Muscle of leg (tissue), 16 donors: ENCODE measurements around the gene RGS12. TPM values are rescaled to one million over a fixed set of nuclear protein-coding genes. Genes with fewer than 3 reads are reported as not detected.

Source experiments
- DNase-seq: peaks from one replicate; pipeline ENCODE4 v3.0.0; 2013
- H3K27ac ChIP-seq: one replicate; pipeline ENCODE4 v1.5.1; 2013; ENCODE audit warnings: mild to moderate bottlenecking, low read length, control low read depth
- H3K27me3 ChIP-seq: one replicate; pipeline ENCODE4 v1.6.1; 2013; ENCODE audit warnings: low read length; ENCODE audit not compliant: control insufficient read depth, insufficient read depth
- H3K36me3 ChIP-seq: one replicate; pipeline ENCODE4 v1.6.1; 2013; ENCODE audit warnings: low read length; ENCODE audit not compliant: control insufficient read depth, insufficient read depth
- H3K4me1 ChIP-seq: one replicate; pipeline ENCODE4 v1.6.1; 2013; ENCODE audit warnings: low read length; ENCODE audit not compliant: control insufficient read depth, insufficient read depth
- H3K4me3 ChIP-seq: one replicate; pipeline ENCODE4 v1.5.1; 2013; ENCODE audit warnings: low read length, control low read depth
- H3K9me3 ChIP-seq: replicated peaks from 2 replicates; pipeline ENCODE4 v1.6.1; 2013; ENCODE audit warnings: low read depth, low read length; ENCODE audit not compliant: control insufficient read depth
- WGBS: methylation state at CpG from one replicate; pipeline ENCODE4 v1.1.5; 2013; ENCODE audit warnings: missing lambda C conversion rate; ENCODE audit not compliant: insufficient coverage; 5-methylcytosine and 5-hydroxymethylcytosine counted together
- long read RNA-seq, 11 donors: transcript quantifications; one replicate each; lab custom pipeline, GENCODE V29; 2026
- polyA plus RNA-seq, 8 donors: library from polyadenylated mRNA; unstranded; fragments of 120-200 nt; gene quantifications; one replicate each; pipeline versions ENCODE4 v1.2.1 to v1.2.3, GENCODE V29; 2013; ENCODE audit warnings: inconsistent platforms in 1 of 8, low replicate concordance in 1 of 8; ENCODE audit not compliant: insufficient read length in 8 of 8, insufficient read depth in 1 of 8
- total RNA-seq: library from RNA; stranded (reverse); fragments of 120-200 nt; gene quantifications from one replicate; pipeline ENCODE4 v1.2.4, GENCODE V29; 2013

Gene RGS12
- total RNA-seq (25.2 TPM), polyA plus RNA-seq (10 to 100 TPM; 26.8 to 49.2 (median 35.3) TPM)
- long read RNA-seq, donor 1, result 0 reads
- long read RNA-seq, donor 2, result 0 reads
- long read RNA-seq, donor 3, partial matches to known transcripts, result 9 of 15 reads
- long read RNA-seq, donor 3, other reads (novel, unspliced or antisense), result 6 of 15 reads
- long read RNA-seq, donor 4, result 0 reads
- long read RNA-seq, donor 5, result 0 reads
- long read RNA-seq, donor 6, result 0 reads
- long read RNA-seq, donor 7, full-length matches to known transcripts, result 2 of 2 reads
- long read RNA-seq, donor 7, partial matches to known transcripts, result 0 of 2 reads
- long read RNA-seq, donor 7, other reads (novel, unspliced or antisense), result 0 of 2 reads
- long read RNA-seq, donor 8, result 0 reads
- long read RNA-seq, donor 9, partial matches to known transcripts, result 0 of 1 reads
- long read RNA-seq, donor 9, other reads (novel, unspliced or antisense), result 0 of 1 reads
- long read RNA-seq, donor 10, result 0 reads
- long read RNA-seq, donor 11, result 0 reads

- no peaks in the 10 kb centered on the region for H3K9me3 ChIP-seq
- H3K36me3 ChIP-seq, result peaks cover 2% of the 10 kb centered on the region
- peaks cover 7% of the 10 kb centered on the region for H3K27me3 ChIP-seq
- peaks cover 42% of the 10 kb centered on the region for H3K4me1 ChIP-seq
- peak within 1 kb of the TSS; percentile 97 for H3K27ac ChIP-seq
- peak; percentile 97 for DNase-seq
- 0% methylated on average over 86 of the region's 121 CpGs for WGBS
- peak within 1 kb of the TSS; percentile 96 for H3K4me3 ChIP-seq
These were observed at the start of gene RGS12 for GRCh38 chr4:3292571-3293400. TSS of gene RGS12 (plus strand) at chr4:3293021. CDS start at chr4:3316171, 23,150 bp downstream.

- Histone ChIP-seq H3K27me3 (no peaks in the 10 kb centered on the region), H3K4me3 (no peak overlapping the region), H3K4me1 (peaks cover 62% of the 10 kb centered on the region), H3K36me3 (peaks cover 34% of the 10 kb centered on the region), H3K9me3 (no peaks in the 10 kb centered on the region), H3K27ac (no peak overlapping the region)
- DNase-seq, result peak; percentile 49
- 57% methylated on average over 13 of the region's 23 CpGs for whole genome bisulfite sequencing
These were observed 49.6 kb upstream of the RGS12 start for GRCh38 chr4:3243136-3243780.

- no peak for DNase-seq
- H3K27ac ChIP-seq, result no peak overlapping the region
- no peak overlapping the region for H3K4me3 ChIP-seq
- H3K36me3 ChIP-seq, result peaks cover 32% of the 10 kb centered on the region
- no peaks in the 10 kb centered on the region for H3K27me3 ChIP-seq
- WGBS, result no CpG with 5 or more reads among the region's 1 CpG
- peaks cover 56% of the 10 kb centered on the region for H3K4me1 ChIP-seq
- H3K9me3 ChIP-seq, result no peaks in the 10 kb centered on the region
These were observed 48.8 kb upstream of the RGS12 start for GRCh38 chr4:3244002-3244401.

GRCh38 chr4:3244747-3245146, 48.1 kb upstream of the RGS12 start:
- Histone ChIP-seq H3K9me3 (no peaks in the 10 kb centered on the region), H3K27me3 (no peaks in the 10 kb centered on the region), H3K4me3 (no peak overlapping the region), H3K27ac (no peak overlapping the region), H3K4me1 (peaks cover 48% of the 10 kb centered on the region), H3K36me3 (peaks cover 24% of the 10 kb centered on the region)
- 64% methylated on average over 6 of the region's 9 CpGs for WGBS
- no peak for DNase-seq

- H3K36me3 ChIP-seq, result peaks cover 15% of the 10 kb centered on the region
- no peak overlapping the region for H3K4me3 ChIP-seq
- H3K4me1 ChIP-seq, result peaks cover 39% of the 10 kb centered on the region
- no peak for DNase-seq
- no peak overlapping the region for H3K27ac ChIP-seq
- 88% methylated on average over 3 of the region's 6 CpGs for WGBS
- no peaks in the 10 kb centered on the region for H3K27me3 ChIP-seq
- H3K9me3 ChIP-seq, result no peaks in the 10 kb centered on the region
These were observed 47.1 kb upstream of the RGS12 start for GRCh38 chr4:3245676-3246075.

- peaks cover 28% of the 10 kb centered on the region for H3K4me1 ChIP-seq
- no peak overlapping the region for H3K27ac ChIP-seq
- WGBS, result 72% methylated on average over 14 of the region's 16 CpGs
- H3K27me3 ChIP-seq, result no peaks in the 10 kb centered on the region
- H3K9me3 ChIP-seq, result no peaks in the 10 kb centered on the region
- H3K4me3 ChIP-seq, result no peak overlapping the region
- no peak for DNase-seq
- peaks cover 8% of the 10 kb centered on the region for H3K36me3 ChIP-seq
These were observed 46.1 kb upstream of the RGS12 start for GRCh38 chr4:3246458-3247398.

GRCh38 chr4:3247399-3248177, 45.2 kb upstream of the RGS12 start:
- no peak for DNase-seq
- H3K9me3 ChIP-seq, result no peaks in the 10 kb centered on the region
- H3K36me3 ChIP-seq, result peaks cover 8% of the 10 kb centered on the region
- H3K4me3 ChIP-seq, result no peak overlapping the region
- WGBS, result 91% methylated on average over 20 of the region's 21 CpGs
- H3K27me3 ChIP-seq, result no peaks in the 10 kb centered on the region
- H3K27ac ChIP-seq, result no peak overlapping the region
- H3K4me1 ChIP-seq, result peaks cover 24% of the 10 kb centered on the region

- no peak overlapping the region for H3K4me3 ChIP-seq
- WGBS, result 93% methylated on average over 14 of the region's 14 CpGs
- DNase-seq, result no peak
- peaks cover 21% of the 10 kb centered on the region for H3K4me1 ChIP-seq
- H3K27me3 ChIP-seq, result no peaks in the 10 kb centered on the region
- no peaks in the 10 kb centered on the region for H3K9me3 ChIP-seq
- no peak overlapping the region for H3K27ac ChIP-seq
- peaks cover 8% of the 10 kb centered on the region for H3K36me3 ChIP-seq
These were observed 44.7 kb upstream of the RGS12 start for GRCh38 chr4:3248178-3248480.
